ENCODE data around the gene NBPF6.
"Not testable (repeated sequence)": the region's sequence is repeated elsewhere in the genome, so short reads cannot be mapped to it uniquely, and the experiment has no call there.

DNA sequence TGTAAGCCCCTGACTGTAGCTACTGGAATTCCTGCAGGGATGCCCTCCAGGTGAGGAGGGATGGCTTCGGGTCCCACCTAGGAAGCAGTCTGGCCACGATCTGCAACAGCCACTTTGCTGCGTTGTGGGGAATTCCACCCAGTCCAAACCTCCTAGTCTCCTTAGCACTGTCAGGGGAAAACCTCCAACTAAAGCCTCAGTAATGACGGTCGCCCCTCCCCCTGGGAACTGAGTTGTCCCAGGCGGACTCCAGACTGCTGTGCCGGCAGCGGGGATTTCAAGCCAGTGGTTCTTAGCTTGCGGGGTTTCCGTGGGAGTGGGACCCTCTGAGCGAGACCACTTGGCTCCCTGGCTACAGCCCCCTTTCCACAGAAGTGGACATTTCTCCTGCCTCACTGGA lies 18.1 kb upstream of the NBPF6 start:
- not testable (repeated sequence) for TF ChIP-seq EZH2 (IDR thresholded peaks at IDR 0.05; ENCODE audit: borderline replicate concordance, insufficient read depth, low read depth, low read length, poor library complexity, severe bottlenecking)
- TF ChIP-seq, protein P1, sequence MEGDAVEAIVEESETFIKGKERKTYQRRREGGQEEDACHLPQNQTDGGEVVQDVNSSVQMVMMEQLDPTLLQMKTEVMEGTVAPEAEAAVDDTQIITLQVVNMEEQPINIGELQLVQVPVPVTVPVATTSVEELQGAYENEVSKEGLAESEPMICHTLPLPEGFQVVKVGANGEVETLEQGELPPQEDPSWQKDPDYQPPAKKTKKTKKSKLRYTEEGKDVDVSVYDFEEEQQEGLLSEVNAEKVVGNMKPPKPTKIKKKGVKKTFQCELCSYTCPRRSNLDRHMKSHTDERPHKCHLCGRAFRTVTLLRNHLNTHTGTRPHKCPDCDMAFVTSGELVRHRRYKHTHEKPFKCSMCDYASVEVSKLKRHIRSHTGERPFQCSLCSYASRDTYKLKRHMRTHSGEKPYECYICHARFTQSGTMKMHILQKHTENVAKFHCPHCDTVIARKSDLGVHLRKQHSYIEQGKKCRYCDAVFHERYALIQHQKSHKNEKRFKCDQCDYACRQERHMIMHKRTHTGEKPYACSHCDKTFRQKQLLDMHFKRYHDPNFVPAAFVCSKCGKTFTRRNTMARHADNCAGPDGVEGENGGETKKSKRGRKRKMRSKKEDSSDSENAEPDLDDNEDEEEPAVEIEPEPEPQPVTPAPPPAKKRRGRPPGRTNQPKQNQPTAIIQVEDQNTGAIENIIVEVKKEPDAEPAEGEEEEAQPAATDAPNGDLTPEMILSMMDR (IDR thresholded peaks at IDR 0.05): not testable (repeated sequence)
